Measurements from ENCODE around the gene FAM107B.

The FAM107B gene

DNA sequence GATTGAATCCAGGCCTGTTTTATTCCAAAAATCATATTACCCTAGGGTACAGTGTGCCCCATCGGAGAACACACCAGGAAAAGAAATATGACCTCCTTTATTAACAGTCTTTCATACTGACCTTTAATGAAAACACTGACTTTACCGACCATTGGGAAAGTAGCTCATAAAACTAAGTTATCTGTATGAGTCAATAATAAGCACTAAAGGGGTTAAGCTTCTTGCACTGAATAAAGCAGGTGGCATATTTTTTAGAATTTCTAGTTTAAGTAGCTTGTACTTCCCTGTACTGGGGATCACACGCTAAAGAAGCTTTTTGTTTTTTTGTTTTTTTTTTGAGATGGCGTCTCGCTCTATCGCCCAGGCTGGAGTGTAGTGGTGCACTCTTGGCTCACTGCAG is 199.8 kb downstream of the FAM107B start:
- Histone ChIP-seq H3K4me3 (ENCODE audit: low read depth, low read length) (no peak overlapping the region), H3K27me3 (ENCODE audit: control insufficient read depth, insufficient read depth, low read length) (no peaks in the 10 kb centered on the region), H3K4me2 (ENCODE audit: low read length) (no peak overlapping the region), H3K27ac (no peak overlapping the region), H3K79me2 (peaks cover 39% of the 10 kb centered on the region), H3K9ac (no peak overlapping the region), H3K9me3 (ENCODE audit: control insufficient read depth, low read length) (no peaks in the 10 kb centered on the region), H2AFZ (no peak overlapping the region), H3K36me3 (ENCODE audit: control insufficient read depth, insufficient read depth, low read length) (no peaks in the 10 kb centered on the region), H3K4me1 (peaks cover 6% of the 10 kb centered on the region)
- TF ChIP-seq, protein P1, sequence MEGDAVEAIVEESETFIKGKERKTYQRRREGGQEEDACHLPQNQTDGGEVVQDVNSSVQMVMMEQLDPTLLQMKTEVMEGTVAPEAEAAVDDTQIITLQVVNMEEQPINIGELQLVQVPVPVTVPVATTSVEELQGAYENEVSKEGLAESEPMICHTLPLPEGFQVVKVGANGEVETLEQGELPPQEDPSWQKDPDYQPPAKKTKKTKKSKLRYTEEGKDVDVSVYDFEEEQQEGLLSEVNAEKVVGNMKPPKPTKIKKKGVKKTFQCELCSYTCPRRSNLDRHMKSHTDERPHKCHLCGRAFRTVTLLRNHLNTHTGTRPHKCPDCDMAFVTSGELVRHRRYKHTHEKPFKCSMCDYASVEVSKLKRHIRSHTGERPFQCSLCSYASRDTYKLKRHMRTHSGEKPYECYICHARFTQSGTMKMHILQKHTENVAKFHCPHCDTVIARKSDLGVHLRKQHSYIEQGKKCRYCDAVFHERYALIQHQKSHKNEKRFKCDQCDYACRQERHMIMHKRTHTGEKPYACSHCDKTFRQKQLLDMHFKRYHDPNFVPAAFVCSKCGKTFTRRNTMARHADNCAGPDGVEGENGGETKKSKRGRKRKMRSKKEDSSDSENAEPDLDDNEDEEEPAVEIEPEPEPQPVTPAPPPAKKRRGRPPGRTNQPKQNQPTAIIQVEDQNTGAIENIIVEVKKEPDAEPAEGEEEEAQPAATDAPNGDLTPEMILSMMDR (IDR thresholded peaks at IDR 0.05) = no peak

DNA sequence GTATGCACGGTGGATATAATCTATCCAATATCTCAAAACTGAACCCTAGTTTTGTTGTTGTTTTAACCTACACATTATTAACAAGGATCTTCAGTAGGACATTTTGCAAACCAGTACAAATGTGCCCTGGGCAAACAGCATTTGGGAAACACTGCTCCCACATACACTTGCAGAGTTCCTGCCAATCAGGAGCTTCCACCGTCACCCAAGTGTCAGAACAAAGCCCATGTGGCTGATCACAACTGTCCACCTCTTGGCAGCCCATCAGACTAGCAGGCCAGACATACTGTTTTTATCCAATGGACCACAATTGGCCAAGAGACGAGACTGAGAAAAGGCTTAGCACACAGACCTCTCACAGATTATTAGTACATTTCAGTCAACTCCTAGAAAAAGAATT is 200.4 kb downstream of the FAM107B start:
- H3K4me2 ChIP-seq (ENCODE audit: low read length) = no peak overlapping the region

DNA sequence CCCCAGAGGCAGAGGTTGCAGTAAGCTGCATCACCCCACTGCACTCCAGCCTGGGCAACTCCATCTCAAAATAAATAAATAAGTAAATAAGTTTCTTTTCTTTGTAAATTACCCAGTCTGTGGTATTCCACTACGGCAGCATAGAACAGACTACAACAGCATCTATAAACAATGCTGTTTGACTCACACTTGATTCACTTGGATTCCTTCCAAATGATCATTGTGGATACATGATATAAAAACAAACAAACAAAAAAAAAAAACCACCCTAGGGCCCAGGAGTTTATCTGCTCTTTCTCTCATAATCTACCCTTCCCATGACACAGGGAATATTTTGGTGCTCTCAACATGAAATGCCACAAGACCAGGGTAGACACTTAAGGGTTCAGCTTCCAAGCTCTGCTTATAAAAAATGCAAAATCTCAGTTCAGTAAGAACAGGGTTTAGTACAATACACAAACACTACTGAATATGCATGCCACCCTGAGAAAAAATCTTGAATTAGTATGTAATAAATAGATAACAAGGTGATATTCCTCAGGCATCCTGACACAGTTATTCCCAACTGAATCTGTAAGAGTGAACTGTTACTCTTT is 200.9 kb downstream of the FAM107B start:
- no peak overlapping the region for H3K9ac ChIP-seq
- no peak overlapping the region for H3K27ac ChIP-seq
- TF ChIP-seq, protein P1 (IDR thresholded peaks at IDR 0.05) = no peak
- peaks cover 42% of the 10 kb centered on the region for H3K79me2 ChIP-seq
- H2AFZ ChIP-seq = no peak overlapping the region
- H3K9me3 ChIP-seq (ENCODE audit: control insufficient read depth, low read length) = no peaks in the 10 kb centered on the region
- H3K36me3 ChIP-seq (ENCODE audit: control insufficient read depth, insufficient read depth, low read length) = no peaks in the 10 kb centered on the region
- H3K4me2 ChIP-seq (ENCODE audit: low read length) = no peak overlapping the region
- H3K27me3 ChIP-seq (ENCODE audit: control insufficient read depth, insufficient read depth, low read length) = no peaks in the 10 kb centered on the region
- peaks cover 6% of the 10 kb centered on the region for H3K4me1 ChIP-seq
- no peak overlapping the region for H3K4me3 ChIP-seq (ENCODE audit: low read depth, low read length)

More for the DNA sequence above, 200.4 kb downstream of the FAM107B start:
- Histone ChIP-seq H3K9ac (no peak overlapping the region), H2AFZ (no peak overlapping the region), H3K79me2 (peaks cover 42% of the 10 kb centered on the region), H3K4me1 (peaks cover 6% of the 10 kb centered on the region), H3K27ac (no peak overlapping the region), H3K4me3 (ENCODE audit: low read depth, low read length) (no peak overlapping the region), H3K9me3 (ENCODE audit: control insufficient read depth, low read length) (no peaks in the 10 kb centered on the region), H3K36me3 (ENCODE audit: control insufficient read depth, insufficient read depth, low read length) (no peaks in the 10 kb centered on the region), H3K27me3 (ENCODE audit: control insufficient read depth, insufficient read depth, low read length) (no peaks in the 10 kb centered on the region)
- TF ChIP-seq, protein P1 (IDR thresholded peaks at IDR 0.05) = no peak

DNA sequence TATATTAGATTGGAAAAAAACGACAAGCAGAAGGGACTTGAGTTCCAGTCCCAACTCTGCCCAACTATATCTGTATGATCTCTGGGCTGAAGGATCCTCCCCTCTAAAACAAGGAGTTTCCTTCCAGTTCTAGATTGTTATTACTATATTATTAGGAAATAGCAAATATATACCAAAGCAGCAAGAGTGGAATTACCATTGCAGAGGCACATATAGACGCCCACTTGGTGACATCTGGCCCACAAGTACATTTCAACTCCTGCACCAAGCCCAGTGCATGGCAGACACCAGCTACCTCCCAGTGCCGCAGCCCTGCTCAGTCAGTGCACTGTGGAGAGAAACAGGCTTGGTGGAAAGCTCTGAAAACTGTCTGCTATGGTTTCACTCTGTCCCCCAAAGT is 201.9 kb downstream of the FAM107B start:
- Histone ChIP-seq H3K27me3 (ENCODE audit: control insufficient read depth, insufficient read depth, low read length) (no peaks in the 10 kb centered on the region), H3K79me2 (peaks cover 40% of the 10 kb centered on the region), H3K4me2 (ENCODE audit: low read length) (no peak overlapping the region), H3K4me3 (ENCODE audit: low read depth, low read length) (no peak overlapping the region), H2AFZ (no peak overlapping the region), H3K4me1 (peaks cover 6% of the 10 kb centered on the region), H3K9ac (no peak overlapping the region), H3K27ac (no peak overlapping the region), H3K9me3 (ENCODE audit: control insufficient read depth, low read length) (no peaks in the 10 kb centered on the region), H3K36me3 (ENCODE audit: control insufficient read depth, insufficient read depth, low read length) (no peaks in the 10 kb centered on the region)
- TF ChIP-seq, protein P1 (IDR thresholded peaks at IDR 0.05) = no peak

DNA sequence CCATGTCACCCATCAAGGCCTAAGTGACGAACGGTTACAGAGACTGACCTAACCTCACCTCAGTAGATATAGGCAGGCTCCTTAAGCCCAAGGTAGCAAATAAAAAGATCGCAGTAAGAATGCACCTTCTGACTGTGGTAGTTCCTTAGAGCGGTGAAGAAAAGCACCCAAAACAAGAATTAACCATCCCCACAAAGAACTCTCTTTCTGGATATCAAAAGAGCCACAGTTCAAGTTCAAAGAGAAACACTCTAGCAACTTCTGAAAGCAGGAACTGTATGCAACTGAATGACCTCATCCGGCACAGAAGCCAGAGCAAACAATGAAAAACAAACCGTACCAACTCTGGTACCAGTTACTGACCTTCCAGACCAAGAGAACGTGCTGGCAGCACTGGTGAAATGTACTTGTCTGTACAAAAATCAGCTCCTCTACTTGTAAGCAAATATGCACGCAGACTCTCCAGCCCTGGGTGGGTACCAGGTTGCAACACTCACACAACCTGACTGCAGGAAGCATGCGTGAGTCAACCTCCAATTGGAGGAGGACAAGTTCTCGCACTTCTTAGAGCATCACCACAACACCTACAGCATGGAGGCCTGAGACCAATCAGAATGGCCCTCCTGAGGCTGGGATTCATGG is 202.7 kb downstream of the FAM107B start:
- Histone ChIP-seq H3K4me1 (peaks cover 6% of the 10 kb centered on the region), H3K27me3 (ENCODE audit: control insufficient read depth, insufficient read depth, low read length) (no peaks in the 10 kb centered on the region), H3K4me2 (ENCODE audit: low read length) (no peak overlapping the region), H3K9ac (no peak overlapping the region), H3K4me3 (ENCODE audit: low read depth, low read length) (no peak overlapping the region), H3K27ac (no peak overlapping the region), H3K36me3 (ENCODE audit: control insufficient read depth, insufficient read depth, low read length) (no peaks in the 10 kb centered on the region), H3K79me2 (peaks cover 36% of the 10 kb centered on the region), H2AFZ (no peak overlapping the region), H3K9me3 (ENCODE audit: control insufficient read depth, low read length) (no peaks in the 10 kb centered on the region)
- TF ChIP-seq, protein P1 (IDR thresholded peaks at IDR 0.05) = no peak

All from parathyroid adenoma (tissue), 2 donors.